NCI-H510A treated with DMSO at 0.1 percent for 48 hours (cell line): ENCODE measurements around the gene CEMP1.

Experiments used
- DNase-seq: peaks from one replicate; lab custom pipeline; 2025; lab: John Stamatoyannopoulos, UW

Gene CEMP1

GRCh38 chr16:2500430-2500917 is 30.7 kb downstream of the CEMP1 start:
- DNase-seq: no peak

- DNase-seq: no peak
Observed at GRCh38 chr16:2499890-2500429, 31.2 kb downstream of the CEMP1 start.

GRCh38 chr16:2499454-2499853 is 31.8 kb downstream of the CEMP1 start:
- no peak for DNase-seq

GRCh38 chr16:2498531-2499253 is 32.5 kb downstream of the CEMP1 start:
- DNase-seq: no peak

GRCh38 chr16:2497695-2498484 is 33.3 kb downstream of the CEMP1 start:
- DNase-seq: no peak

GRCh38 chr16:2497116-2497630 is 34.0 kb downstream of the CEMP1 start:
- DNase-seq: no peak

- DNase-seq: no peak
Observed at GRCh38 chr16:2496223-2497115, 34.7 kb downstream of the CEMP1 start.

GRCh38 chr16:2495041-2495440 is 36.2 kb downstream of the CEMP1 start:
- DNase-seq: no peak

- DNase-seq: no peak
Observed at GRCh38 chr16:2494616-2495015, 36.6 kb downstream of the CEMP1 start.

GRCh38 chr16:2493605-2494004 is 37.6 kb downstream of the CEMP1 start:
- no peak for DNase-seq

- no peak for DNase-seq
Observed at GRCh38 chr16:2492292-2492691, 38.9 kb downstream of the CEMP1 start.

GRCh38 chr16:2490190-2491105 is 40.8 kb downstream of the CEMP1 start:
- peak; percentile 65 for DNase-seq

- DNase-seq: no peak
Observed at GRCh38 chr16:2489581-2489980, 41.6 kb downstream of the CEMP1 start.

- no peak for DNase-seq
Observed at GRCh38 chr16:2487903-2488531, 43.2 kb downstream of the CEMP1 start.

- DNase-seq: no peak
Observed at GRCh38 chr16:2487517-2487842, 43.7 kb downstream of the CEMP1 start.

- peak; percentile 24 for DNase-seq
Observed at GRCh38 chr16:2486645-2487516, 44.3 kb downstream of the CEMP1 start.

- no peak for DNase-seq
Observed at GRCh38 chr16:2485811-2486507, 45.2 kb downstream of the CEMP1 start.

GRCh38 chr16:2484898-2485508 is 46.2 kb downstream of the CEMP1 start:
- no peak for DNase-seq
